Measurements from ENCODE around the gene PCDHB1.

PCDHB1 gene

GRCh38 chr5:141105350-141105749 is 54.2 kb downstream of the PCDHB1 start:
- Mint-ChIP-seq H3K27ac (no peak overlapping the region), H3K4me1 (no peaks in the 10 kb centered on the region), H3K9me3 (peaks cover 91% of the 10 kb centered on the region), H3K27me3 (ENCODE audit: low read depth, poor library complexity) (no peaks in the 10 kb centered on the region), H3K36me3 (ENCODE audit: low read depth) (peaks cover 93% of the 10 kb centered on the region), H3K4me3 (no peak overlapping the region)
- TF ChIP-seq CTCF (IDR thresholded peaks at IDR 0.05): no peak
- no peak for DNase-seq

Data from nephron progenitor cell (in vitro differentiated cells).